GM21515 (cell line): Measurements from ENCODE around the gene SERPINB8.

ENCODE experiments used
- ATAC-seq: cut with Tn5 transposase; IDR thresholded peaks from one replicate; pipeline ENCODE4 v1.9.1; 2021; ENCODE audit not compliant: unreplicated experiment

The SERPINB8 gene

GRCh38 chr18:64002581-64002980 lies 32.7 kb downstream of the SERPINB8 start:
- ATAC-seq, result no peak

GRCh38 chr18:64009305-64009704 lies 39.4 kb downstream of the SERPINB8 start:
- ATAC-seq, result no peak

- no peak for ATAC-seq
These were observed 41.6 kb downstream of the SERPINB8 start for GRCh38 chr18:64011513-64011912.

GRCh38 chr18:64017870-64018269 lies 48.0 kb downstream of the SERPINB8 start:
- no peak for ATAC-seq

GRCh38 chr18:64019922-64020756 lies 50.3 kb downstream of the SERPINB8 start:
- ATAC-seq, result no peak

- no peak for ATAC-seq
These were observed 56.5 kb downstream of the SERPINB8 start for GRCh38 chr18:64026350-64026749.

- peak; percentile 70 for ATAC-seq
These were observed 58.2 kb downstream of the SERPINB8 start for GRCh38 chr18:64027931-64028695.

- no peak for ATAC-seq
These were observed 59.2 kb downstream of the SERPINB8 start for GRCh38 chr18:64029096-64029495.

GRCh38 chr18:64031411-64031810 lies 61.5 kb downstream of the SERPINB8 start:
- no peak for ATAC-seq

GRCh38 chr18:64032312-64032711 lies 62.4 kb downstream of the SERPINB8 start:
- ATAC-seq, result no peak

- ATAC-seq, result peak; percentile 65
These were observed 68.0 kb downstream of the SERPINB8 start for GRCh38 chr18:64037812-64038414.
